Ascending aorta (tissue), 2 donors: ENCODE measurements around the gene CDT1. TPM values are rescaled to one million over a fixed set of nuclear protein-coding genes. Genes with fewer than 3 reads are reported as not detected.
A peak's percentile ranks its signal among the peaks of the same experiment; 100 is the strongest.

Source experiments
- DNase-seq, 2 donors: peaks; one replicate each; pipeline ENCODE4 v3.0.0-alpha.2; 2019; ENCODE audit warnings: low spot score in 2 of 2
- H3K27ac ChIP-seq, 2 donors: fragments of 200-600 bp; sonication (generic); one replicate each; pipeline ENCODE4 v1.5.1; 2016 to 2017; ENCODE audit warnings: mild to moderate bottlenecking in 1 of 2
- H3K27me3 ChIP-seq: fragments of 200-600 bp; sonication (generic); one replicate; pipeline ENCODE4 v1.5.1; 2017
- H3K36me3 ChIP-seq, 2 donors: fragments of 200-600 bp; sonication (generic); one replicate each; pipeline ENCODE4 v1.5.1; 2016
- H3K4me1 ChIP-seq, 2 donors: fragments of 200-600 bp; sonication (generic); one replicate each; pipeline ENCODE4 v1.5.1; 2016 to 2017; ENCODE audit warnings: mild to moderate bottlenecking in 1 of 2
- H3K4me3 ChIP-seq, 2 donors: fragments of 200-600 bp; sonication (generic); one replicate each; pipeline ENCODE4 v1.5.1; 2016 to 2017; ENCODE audit warnings: mild to moderate bottlenecking in 1 of 2
- H3K9me3 ChIP-seq, 2 donors: fragments of 200-600 bp; sonication (generic); one replicate each; pipeline ENCODE4 v1.5.1; 2016
- intact Hi-C: fragments of 100-400 bp; cut with DNase I; formaldehyde crosslinking; loops from one replicate; pipeline ENCODE4 v1.15.1; 2023
- total RNA-seq: library from RNA; depleted of rRNA; stranded (reverse); fragments of >200 nt; gene quantifications from one replicate; pipeline ENCODE4 v1.1.0, GENCODE V29; 2016
- TF ChIP-seq, protein P1 (sequence below), 3 experiments: fragments of 200-600 bp in 2 of 3; fragments of 450-650 bp in 1 of 3; sonication (generic) in 2 of 3; IDR thresholded peaks; one replicate each; pipeline ENCODE4 v1.5.1; 2016 to 2019; ENCODE audit warnings: antibody characterized with exemption in 3 of 3, mild to moderate bottlenecking in 1 of 3, moderate library complexity in 1 of 3

Gene CDT1
- total RNA-seq, 1 donor from 2014 or later = not detected

DNA sequence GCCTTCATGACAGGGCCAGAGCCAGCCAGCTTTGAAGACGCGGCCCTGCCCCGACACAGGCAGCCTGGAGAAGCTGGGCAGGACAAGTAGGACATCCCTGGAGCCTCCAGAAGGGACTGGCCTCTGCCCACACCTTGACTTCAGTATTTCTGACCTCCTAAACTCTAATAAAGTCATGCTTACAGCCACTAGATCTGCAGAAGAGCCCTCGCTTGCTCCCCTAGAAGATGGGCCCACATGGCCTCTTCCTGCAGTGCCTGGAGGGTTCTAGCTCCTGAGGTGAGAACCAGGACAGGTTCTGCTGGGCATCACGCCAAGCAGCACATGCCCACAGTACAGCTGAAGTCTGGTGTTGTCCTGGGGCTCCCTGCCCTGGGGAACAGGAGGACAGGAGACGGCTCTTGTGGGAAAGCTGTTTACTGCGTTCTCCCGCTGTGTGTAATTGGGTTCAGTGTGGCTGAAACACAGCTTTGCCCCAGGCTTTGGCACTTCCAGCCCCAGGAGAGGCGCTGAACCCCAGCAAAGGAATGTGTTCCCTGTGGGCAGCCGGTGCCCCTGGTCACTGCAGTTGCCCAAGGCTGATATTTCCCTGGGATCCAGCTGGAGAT lies 5.6 kb downstream of the CDT1 start:
- TF ChIP-seq, protein P1, sequence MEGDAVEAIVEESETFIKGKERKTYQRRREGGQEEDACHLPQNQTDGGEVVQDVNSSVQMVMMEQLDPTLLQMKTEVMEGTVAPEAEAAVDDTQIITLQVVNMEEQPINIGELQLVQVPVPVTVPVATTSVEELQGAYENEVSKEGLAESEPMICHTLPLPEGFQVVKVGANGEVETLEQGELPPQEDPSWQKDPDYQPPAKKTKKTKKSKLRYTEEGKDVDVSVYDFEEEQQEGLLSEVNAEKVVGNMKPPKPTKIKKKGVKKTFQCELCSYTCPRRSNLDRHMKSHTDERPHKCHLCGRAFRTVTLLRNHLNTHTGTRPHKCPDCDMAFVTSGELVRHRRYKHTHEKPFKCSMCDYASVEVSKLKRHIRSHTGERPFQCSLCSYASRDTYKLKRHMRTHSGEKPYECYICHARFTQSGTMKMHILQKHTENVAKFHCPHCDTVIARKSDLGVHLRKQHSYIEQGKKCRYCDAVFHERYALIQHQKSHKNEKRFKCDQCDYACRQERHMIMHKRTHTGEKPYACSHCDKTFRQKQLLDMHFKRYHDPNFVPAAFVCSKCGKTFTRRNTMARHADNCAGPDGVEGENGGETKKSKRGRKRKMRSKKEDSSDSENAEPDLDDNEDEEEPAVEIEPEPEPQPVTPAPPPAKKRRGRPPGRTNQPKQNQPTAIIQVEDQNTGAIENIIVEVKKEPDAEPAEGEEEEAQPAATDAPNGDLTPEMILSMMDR (IDR thresholded peaks at IDR 0.05) = no peak
- H3K27ac ChIP-seq = peak overlapping the region in 1 of 2 donors; percentile 93
- no peak for DNase-seq
- H3K27me3 ChIP-seq = no peaks in the 10 kb centered on the region
- H3K9me3 ChIP-seq = no peaks in the 10 kb centered on the region
- H3K4me1 ChIP-seq = peaks cover 8 to 25% of the 10 kb centered on the region in 2 donors
- no peak overlapping the region for H3K4me3 ChIP-seq
- intact Hi-C loops = no loop called here
- H3K36me3 ChIP-seq = peaks cover 12 to 22% of the 10 kb centered on the region in 2 donors

DNA sequence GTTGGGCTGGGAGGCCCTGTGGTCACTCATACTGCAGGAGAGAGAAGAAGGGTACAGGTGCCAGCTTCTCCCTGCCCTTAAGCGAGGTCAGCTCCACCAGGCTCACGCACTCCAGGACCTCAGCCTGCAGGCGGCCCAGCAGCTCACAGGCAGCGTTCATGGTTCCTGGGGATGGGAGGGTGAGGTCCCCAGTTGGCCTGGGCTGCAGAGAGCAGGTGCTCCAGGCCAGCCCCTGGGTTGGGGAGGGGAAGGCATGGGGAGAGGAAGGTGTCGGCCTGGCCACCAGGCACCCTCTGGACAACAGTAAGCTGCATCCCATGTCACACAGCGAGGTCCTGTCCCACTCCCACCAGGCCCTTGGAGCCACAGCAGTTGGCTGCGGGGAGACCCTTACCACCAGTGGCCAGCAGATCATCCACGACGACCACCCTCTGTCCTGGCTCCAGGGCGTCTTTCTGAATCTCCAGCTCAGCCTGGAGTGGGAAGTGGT lies 6.1 kb downstream of the CDT1 start:
- Histone ChIP-seq H3K9me3 (no peaks in the 10 kb centered on the region), H3K27ac (peak overlapping the region; percentile 86 to 93), H3K4me1 (peaks cover 8 to 21% of the 10 kb centered on the region in 2 donors), H3K36me3 (peaks cover 12 to 22% of the 10 kb centered on the region in 2 donors), H3K27me3 (no peaks in the 10 kb centered on the region), H3K4me3 (peak overlapping the region in 1 of 2 donors; percentile 83)
- no peak for DNase-seq
- TF ChIP-seq, protein P1 (IDR thresholded peaks at IDR 0.05) = no peak
- intact Hi-C loops = loop anchor here (2.0 to 5.0 kb wide), 3 partner anchors 147 to 1163 kb away; partner anchors contain the start of genes MVD and ZC3H18

DNA sequence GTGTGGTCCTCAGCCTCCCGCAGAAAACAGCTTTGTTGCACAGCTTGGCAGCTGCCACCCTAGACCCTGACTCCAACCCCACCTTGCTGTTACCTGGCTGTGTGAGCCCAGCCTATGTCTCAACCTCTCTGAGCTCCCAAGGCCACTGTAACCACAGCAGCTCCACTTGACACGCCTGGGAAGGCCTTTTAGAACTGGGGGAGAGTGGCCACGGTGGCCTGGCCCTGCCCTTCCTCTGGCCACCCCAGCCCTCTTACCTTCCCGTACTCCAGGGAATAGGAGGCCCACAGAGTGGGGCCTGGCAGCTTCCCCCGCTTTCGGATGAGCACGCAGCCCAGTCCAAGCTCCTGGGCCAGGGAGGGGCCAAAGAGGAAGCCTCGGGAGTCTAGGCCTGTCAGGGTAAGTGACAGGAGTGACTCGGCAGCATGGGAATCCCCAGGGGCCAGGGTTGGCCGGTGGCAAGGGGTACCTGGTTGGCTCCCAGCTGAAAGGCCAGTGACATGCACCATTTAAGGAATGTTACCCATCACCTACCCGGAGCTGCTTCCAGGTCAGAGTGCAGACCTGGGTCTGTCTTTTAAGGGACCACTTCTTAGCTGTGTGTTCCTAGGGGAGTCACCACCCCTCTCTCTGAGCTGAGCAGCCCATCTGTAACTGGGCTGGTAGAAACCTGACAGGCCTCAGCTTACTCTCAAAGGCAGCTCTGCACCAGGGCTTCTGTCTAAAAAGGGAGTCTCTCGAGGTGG lies 6.8 kb downstream of the CDT1 start:
- intact Hi-C loops = loop anchor here (2.0 to 5.0 kb wide), 3 partner anchors 148 to 1162 kb away; partner anchors contain the start of genes MVD and ZC3H18
- peak overlapping the region; percentile 86 to 93 for H3K27ac ChIP-seq
- H3K9me3 ChIP-seq = no peaks in the 10 kb centered on the region
- TF ChIP-seq, protein P1 (IDR thresholded peaks at IDR 0.05) = no peak
- H3K36me3 ChIP-seq = peaks cover 12 to 22% of the 10 kb centered on the region in 2 donors
- H3K27me3 ChIP-seq = no peaks in the 10 kb centered on the region
- peak overlapping the region; percentile 80 to 83 for H3K4me3 ChIP-seq
- peaks cover 8 to 21% of the 10 kb centered on the region in 2 donors for H3K4me1 ChIP-seq
- DNase-seq = no peak

DNA sequence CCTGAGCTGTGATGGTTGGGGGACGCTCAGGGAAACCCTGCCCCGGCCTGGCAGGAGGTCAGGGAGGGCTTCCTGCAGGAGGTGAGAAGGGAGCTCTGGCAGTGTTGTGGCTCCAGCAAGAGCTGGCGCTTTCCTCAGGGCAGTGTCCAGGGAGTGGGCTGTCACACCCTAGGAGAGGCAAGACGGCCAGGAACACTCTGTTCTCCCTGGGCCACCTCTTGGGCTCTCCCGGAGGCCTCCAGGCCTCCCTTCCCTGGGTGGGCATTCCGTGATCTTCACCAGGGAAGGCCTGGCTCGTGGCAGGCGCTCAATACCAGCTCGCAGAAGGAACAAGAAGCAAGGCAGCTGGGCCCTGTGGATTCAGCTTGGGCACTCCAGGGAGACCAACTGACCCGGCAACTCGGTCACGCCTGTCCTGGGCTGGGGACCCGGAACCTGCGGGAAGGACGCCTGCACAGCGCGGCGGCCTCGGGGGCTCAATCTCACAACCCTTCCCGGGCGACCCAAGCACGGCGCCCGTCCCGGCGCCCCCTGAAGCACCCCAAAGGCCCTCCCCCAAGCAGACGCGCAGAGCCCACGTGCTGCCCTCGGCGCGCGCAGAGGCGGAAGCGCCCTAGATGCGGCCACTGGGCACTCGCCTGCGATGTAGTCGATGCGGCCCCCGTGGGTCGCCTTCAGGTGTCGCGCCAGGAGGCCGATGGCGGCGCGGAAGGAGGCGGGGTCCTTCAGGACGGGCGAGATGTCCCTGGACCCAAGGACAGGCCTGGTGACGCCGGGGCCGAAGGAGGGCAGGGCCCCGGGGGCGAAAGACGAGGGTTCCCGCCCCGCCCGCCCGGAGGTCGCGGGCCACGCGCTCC lies 7.6 kb downstream of the CDT1 start:
- peak overlapping the region; percentile 86 to 93 for H3K27ac ChIP-seq
- H3K4me3 ChIP-seq = peak overlapping the region; percentile 80 to 83
- no peaks in the 10 kb centered on the region for H3K27me3 ChIP-seq
- peaks cover 12 to 22% of the 10 kb centered on the region in 2 donors for H3K36me3 ChIP-seq
- H3K4me1 ChIP-seq = peaks cover 8 to 21% of the 10 kb centered on the region in 2 donors
- intact Hi-C loops = loop anchor here (1.0 to 5.0 kb wide), 5 partner anchors 8 to 1161 kb away; partner anchors contain the start of genes CDT1, MVD, TRAPPC2L and ZC3H18
- TF ChIP-seq, protein P1 (IDR thresholded peaks at IDR 0.05) = no peak
- peak; percentile 26 to 86 for DNase-seq
- H3K9me3 ChIP-seq = no peaks in the 10 kb centered on the region
